OCI-LY1 (cell line): ENCODE data around the gene EYS.

Experiments used
- EZH2 ChIP-seq: fragments of 200-600 bp; sonication (generic), shearing (Covaris generic); IDR thresholded peaks from 2 replicates; pipeline ENCODE4 v1.8.0; 2017; ENCODE audit warnings: borderline replicate concordance, mixed run types, mild to moderate bottlenecking, antibody characterized with exemption, low read length, moderate library complexity, mixed read lengths
- TF ChIP-seq, protein P1 (sequence below): fragments of 200-600 bp; sonication (generic), shearing (Covaris generic); IDR thresholded peaks from 2 replicates; pipeline ENCODE4 v1.5.1; 2017; ENCODE audit warnings: mild to moderate bottlenecking, antibody characterized with exemption, low read length, moderate library complexity, mixed read lengths

- TF ChIP-seq, protein P1, sequence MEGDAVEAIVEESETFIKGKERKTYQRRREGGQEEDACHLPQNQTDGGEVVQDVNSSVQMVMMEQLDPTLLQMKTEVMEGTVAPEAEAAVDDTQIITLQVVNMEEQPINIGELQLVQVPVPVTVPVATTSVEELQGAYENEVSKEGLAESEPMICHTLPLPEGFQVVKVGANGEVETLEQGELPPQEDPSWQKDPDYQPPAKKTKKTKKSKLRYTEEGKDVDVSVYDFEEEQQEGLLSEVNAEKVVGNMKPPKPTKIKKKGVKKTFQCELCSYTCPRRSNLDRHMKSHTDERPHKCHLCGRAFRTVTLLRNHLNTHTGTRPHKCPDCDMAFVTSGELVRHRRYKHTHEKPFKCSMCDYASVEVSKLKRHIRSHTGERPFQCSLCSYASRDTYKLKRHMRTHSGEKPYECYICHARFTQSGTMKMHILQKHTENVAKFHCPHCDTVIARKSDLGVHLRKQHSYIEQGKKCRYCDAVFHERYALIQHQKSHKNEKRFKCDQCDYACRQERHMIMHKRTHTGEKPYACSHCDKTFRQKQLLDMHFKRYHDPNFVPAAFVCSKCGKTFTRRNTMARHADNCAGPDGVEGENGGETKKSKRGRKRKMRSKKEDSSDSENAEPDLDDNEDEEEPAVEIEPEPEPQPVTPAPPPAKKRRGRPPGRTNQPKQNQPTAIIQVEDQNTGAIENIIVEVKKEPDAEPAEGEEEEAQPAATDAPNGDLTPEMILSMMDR, result no peak
- no peak for TF ChIP-seq EZH2
Measured at GRCh38 chr6:65113581-65113980, 593.4 kb downstream of the EYS start.
